Gastroesophageal sphincter (tissue), 4 donors: Measurements from ENCODE around the gene STOX2. TPM values are rescaled to one million over a fixed set of nuclear protein-coding genes. Genes with fewer than 3 reads are reported as not detected.

Experiments used
- ATAC-seq: fragments of 150-250 bp; one replicate; pipeline ENCODE4 v1.9.1; 2016; ENCODE audit warnings: mild to moderate bottlenecking, moderate library complexity
- H3K27ac ChIP-seq, 4 donors: fragments of 200-600 bp; sonication (generic) in 3 of 4; 1 replicate in 3 of 4; 2 replicates in 1 of 4; pipeline ENCODE4 v1.5.1; 2016 to 2019
- H3K27me3 ChIP-seq: fragments of 200-600 bp; sonication (generic); one replicate; pipeline ENCODE4 v1.5.1; 2019
- H3K36me3 ChIP-seq, 2 donors: fragments of 200-600 bp; sonication (generic); one replicate each; pipeline ENCODE4 v1.5.1; 2019; ENCODE audit warnings: control low read depth in 1 of 2
- H3K4me1 ChIP-seq, 3 donors: fragments of 200-600 bp; sonication (generic); 1 replicate in 2 of 3; 2 replicates in 1 of 3; pipeline ENCODE4 v1.5.1; 2016 to 2019; ENCODE audit warnings: control low read depth in 2 of 3
- H3K4me3 ChIP-seq, 2 donors: fragments of 200-600 bp; sonication (generic); one replicate each; pipeline ENCODE4 v1.5.1; 2019; ENCODE audit warnings: mild to moderate bottlenecking in 1 of 2, moderate library complexity in 1 of 2
- H3K9me3 ChIP-seq, 3 donors: fragments of 200-600 bp; sonication (generic); one replicate each; pipeline ENCODE4 v1.5.1; 2017 to 2019; ENCODE audit warnings: control low read depth in 2 of 3
- EP300 ChIP-seq: sonication (generic); formaldehyde crosslinking; IDR thresholded peaks from one replicate; pipeline ENCODE4 v1.6.1; 2017; ENCODE audit warnings: antibody characterized with exemption, mild to moderate bottlenecking
- POLR2A ChIP-seq, 2 donors: fragments of 450-650 bp; IDR thresholded peaks; one replicate each; pipeline ENCODE4 v1.6.1; 2017; ENCODE audit warnings: antibody characterized with exemption in 2 of 2, mild to moderate bottlenecking in 2 of 2, moderate library complexity in 1 of 2
- POLR2AphosphoS5 ChIP-seq: sonication (generic); formaldehyde crosslinking; IDR thresholded peaks from one replicate; pipeline ENCODE4 v1.6.1; 2017; ENCODE audit warnings: antibody characterized with exemption
- WGBS, 2 donors: methylation state at CpG; one replicate each; pipeline ENCODE4 v1.1.5; 2018; ENCODE audit warnings: low coverage in 1 of 2; 5-methylcytosine and 5-hydroxymethylcytosine counted together
- total RNA-seq, 4 donors: library from RNA; depleted of rRNA; stranded (reverse); fragments of >200 nt; gene quantifications; one replicate each; pipeline ENCODE4 v1.1.0, GENCODE V29; 2016
- TF ChIP-seq, protein P1 (sequence below), 4 experiments: fragments of 200-600 bp in 2 of 4; fragments of 450-650 bp in 2 of 4; sonication (generic) in 1 of 4; IDR thresholded peaks; one replicate each; pipeline ENCODE4 v1.5.1; 2017 to 2019; ENCODE audit warnings: antibody characterized with exemption in 4 of 4, mild to moderate bottlenecking in 2 of 4, moderate library complexity in 2 of 4

STOX2 gene
- total RNA-seq, 4 donors from 2014 or later = 7.5 to 25.4 (median 11.2) TPM

DNA sequence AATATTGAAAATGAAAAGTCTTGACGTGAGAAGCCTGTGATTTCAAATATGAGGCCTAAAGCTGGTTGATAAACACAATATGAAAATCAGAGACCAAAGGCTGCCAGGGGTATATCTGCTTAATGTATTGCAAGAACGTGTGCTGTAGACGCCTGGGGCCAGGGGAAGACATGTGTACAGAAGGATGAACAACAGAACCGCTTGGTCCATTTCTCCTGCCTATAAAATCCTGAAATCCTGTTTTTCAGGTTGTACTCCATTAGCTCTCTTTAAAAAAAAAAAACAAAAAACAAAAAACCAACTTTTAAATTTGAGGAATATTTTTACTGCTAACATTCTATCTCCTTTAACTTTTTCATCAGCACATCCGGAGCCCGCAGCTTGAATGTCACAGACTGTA, 109.2 kb downstream of the STOX2 start:
- Histone ChIP-seq H3K4me1 (no peaks in the 10 kb centered on the region), H3K9me3 (no peaks in the 10 kb centered on the region), H3K4me3 (no peak overlapping the region), H3K36me3 (peaks cover 0 to 16% of the 10 kb centered on the region in 2 donors), H3K27ac (no peak overlapping the region), H3K27me3 (no peaks in the 10 kb centered on the region)
- no peak for TF ChIP-seq POLR2A (IDR thresholded peaks at IDR 0.05)
- no peak for TF ChIP-seq POLR2AphosphoS5
- TF ChIP-seq, protein P1, sequence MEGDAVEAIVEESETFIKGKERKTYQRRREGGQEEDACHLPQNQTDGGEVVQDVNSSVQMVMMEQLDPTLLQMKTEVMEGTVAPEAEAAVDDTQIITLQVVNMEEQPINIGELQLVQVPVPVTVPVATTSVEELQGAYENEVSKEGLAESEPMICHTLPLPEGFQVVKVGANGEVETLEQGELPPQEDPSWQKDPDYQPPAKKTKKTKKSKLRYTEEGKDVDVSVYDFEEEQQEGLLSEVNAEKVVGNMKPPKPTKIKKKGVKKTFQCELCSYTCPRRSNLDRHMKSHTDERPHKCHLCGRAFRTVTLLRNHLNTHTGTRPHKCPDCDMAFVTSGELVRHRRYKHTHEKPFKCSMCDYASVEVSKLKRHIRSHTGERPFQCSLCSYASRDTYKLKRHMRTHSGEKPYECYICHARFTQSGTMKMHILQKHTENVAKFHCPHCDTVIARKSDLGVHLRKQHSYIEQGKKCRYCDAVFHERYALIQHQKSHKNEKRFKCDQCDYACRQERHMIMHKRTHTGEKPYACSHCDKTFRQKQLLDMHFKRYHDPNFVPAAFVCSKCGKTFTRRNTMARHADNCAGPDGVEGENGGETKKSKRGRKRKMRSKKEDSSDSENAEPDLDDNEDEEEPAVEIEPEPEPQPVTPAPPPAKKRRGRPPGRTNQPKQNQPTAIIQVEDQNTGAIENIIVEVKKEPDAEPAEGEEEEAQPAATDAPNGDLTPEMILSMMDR (IDR thresholded peaks at IDR 0.05) = no peak
- no peak for TF ChIP-seq EP300
- 72 to 89% methylated on average over 6 of the region's 6 CpGs for WGBS, 2 donors
- no peak for ATAC-seq

DNA sequence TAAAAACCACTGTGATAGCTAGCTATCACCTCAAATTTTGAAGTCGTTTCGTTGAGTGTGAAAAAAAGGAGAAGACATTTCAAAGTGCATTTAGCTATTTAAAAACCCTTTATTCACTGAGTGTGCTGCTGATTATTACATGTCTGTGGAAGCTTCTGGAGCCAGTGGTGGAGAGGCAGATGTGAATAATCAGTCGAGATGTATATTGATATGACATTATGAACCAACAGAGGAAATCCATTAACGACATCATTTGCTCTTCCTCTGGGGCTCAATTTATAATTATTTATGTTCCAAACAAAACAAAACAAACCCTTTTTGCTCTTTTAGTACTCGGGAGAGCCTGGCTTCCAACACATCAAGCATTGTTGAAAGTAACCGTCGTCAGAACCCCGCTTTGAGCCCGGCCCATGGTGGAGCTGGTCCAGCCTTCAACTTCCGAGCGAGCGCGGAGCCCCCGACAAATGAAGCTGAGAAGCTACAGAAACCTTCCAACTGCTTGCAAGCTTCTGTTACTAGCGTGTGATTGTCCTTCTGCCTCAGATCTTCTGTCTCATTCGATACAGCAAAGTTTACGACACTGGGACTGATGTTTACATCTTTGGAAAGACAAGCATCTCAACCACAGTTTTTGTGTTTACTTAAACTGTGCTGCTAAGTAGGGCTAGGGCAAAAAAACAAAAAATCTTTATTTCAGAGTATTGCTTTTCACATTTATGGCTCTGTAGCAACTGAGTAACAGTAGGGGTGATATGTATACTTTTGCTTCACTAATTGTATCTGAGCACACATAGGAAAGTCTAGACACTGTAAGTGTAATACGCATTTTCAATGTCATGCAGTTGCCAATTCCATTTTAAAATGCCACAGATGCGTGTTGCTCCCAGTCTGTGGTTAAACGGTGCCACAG, 111.9 kb downstream of the STOX2 start:
- H3K36me3 ChIP-seq = no peaks in the 10 kb centered on the region
- no peaks in the 10 kb centered on the region for H3K4me1 ChIP-seq
- no peak for TF ChIP-seq POLR2AphosphoS5
- no peak for TF ChIP-seq EP300
- TF ChIP-seq, protein P1 (IDR thresholded peaks at IDR 0.05) = no peak
- TF ChIP-seq POLR2A (IDR thresholded peaks at IDR 0.05) = no peak
- no peaks in the 10 kb centered on the region for H3K27me3 ChIP-seq
- WGBS, 2 donors = 38 to 56% methylated on average over 9 to 13 of the region's 20 CpGs
- H3K9me3 ChIP-seq = no peaks in the 10 kb centered on the region
- ATAC-seq = no peak
- peak overlapping the region in 2 of 4 donors; percentile 11 to 26 for H3K27ac ChIP-seq
- peak overlapping the region in 1 of 2 donors; percentile 19 for H3K4me3 ChIP-seq

DNA sequence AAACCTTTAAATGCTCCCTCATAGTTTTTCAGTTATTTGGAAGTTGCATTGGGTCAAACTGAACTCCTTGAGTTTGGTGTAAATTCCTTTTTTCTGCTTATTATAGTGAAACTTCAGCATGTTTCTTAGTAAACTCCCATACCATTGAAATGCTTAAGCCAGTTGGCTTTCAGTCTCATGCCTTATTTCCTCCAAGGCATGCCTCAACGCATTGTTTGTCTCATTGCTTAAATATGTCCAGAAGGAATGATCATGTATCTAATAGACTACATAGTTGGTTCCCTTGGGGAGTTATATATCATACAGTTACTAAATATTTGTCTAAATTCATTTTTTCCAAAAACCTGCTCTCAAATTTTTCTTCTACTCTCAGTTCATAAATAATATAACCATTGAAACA, 114.0 kb downstream of the STOX2 start:
- no peak for ATAC-seq
- no peak overlapping the region for H3K27ac ChIP-seq
- H3K36me3 ChIP-seq = no peaks in the 10 kb centered on the region
- H3K9me3 ChIP-seq = no peaks in the 10 kb centered on the region
- H3K4me3 ChIP-seq = no peak overlapping the region
- H3K4me1 ChIP-seq = no peaks in the 10 kb centered on the region
- 55 to 83% methylated on average over 1 of the region's 1 CpG for WGBS, 2 donors
- TF ChIP-seq EP300 (no peak), POLR2A (IDR thresholded peaks at IDR 0.05) (no peak), POLR2AphosphoS5 (no peak)
- TF ChIP-seq, protein P1 (IDR thresholded peaks at IDR 0.05) = no peak
- no peaks in the 10 kb centered on the region for H3K27me3 ChIP-seq

DNA sequence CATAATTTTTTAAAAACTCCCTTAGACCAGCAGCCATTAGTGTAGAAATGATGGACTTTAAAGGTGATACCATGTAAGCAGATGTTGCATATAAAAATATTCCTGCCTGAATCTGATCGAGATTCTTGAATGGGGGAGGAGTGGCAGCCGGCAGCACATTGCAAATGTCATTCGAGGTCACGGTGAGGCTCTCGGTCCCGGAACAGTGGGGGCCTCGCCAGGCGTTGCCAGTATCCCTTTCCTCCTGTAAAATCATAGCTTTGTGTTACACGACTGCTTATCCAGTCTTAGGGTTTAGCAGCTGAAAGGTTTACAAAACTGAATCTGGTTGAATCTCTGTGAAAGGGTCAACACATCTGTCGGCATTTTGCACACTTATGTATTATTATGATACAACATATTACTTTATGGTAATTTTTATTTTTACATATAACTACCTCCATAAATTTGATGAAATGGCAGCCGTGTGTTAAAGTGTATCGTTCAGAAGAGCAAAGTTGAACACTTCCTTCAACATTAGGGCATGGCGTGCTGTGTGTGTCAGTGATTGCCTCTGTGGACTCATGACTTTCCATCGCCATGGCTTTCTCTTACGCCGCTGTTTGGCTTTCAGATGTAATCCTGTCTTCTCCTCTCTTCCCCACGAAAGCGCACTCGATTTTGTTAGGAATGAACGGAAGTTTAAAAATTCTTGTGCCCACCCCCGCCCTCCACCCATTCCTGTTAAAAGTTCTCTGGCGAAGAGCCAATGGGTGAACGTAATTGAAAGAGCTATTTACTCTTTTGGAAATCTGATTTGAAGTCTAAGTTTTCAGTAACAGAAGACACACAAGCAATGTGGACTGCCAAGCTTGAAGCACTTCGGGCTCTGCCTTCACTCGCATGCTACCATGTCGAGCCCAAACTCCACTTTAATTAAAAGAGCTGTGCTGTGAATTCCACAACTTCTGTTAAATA, 114.8 kb downstream of the STOX2 start:
- Histone ChIP-seq H3K4me3 (no peak overlapping the region), H3K36me3 (no peaks in the 10 kb centered on the region), H3K9me3 (no peaks in the 10 kb centered on the region), H3K27ac (no peak overlapping the region), H3K27me3 (no peaks in the 10 kb centered on the region), H3K4me1 (no peaks in the 10 kb centered on the region)
- TF ChIP-seq POLR2AphosphoS5 = no peak
- TF ChIP-seq, protein P1 (IDR thresholded peaks at IDR 0.05) = no peak
- no peak for TF ChIP-seq POLR2A (IDR thresholded peaks at IDR 0.05)
- no peak for TF ChIP-seq EP300
- WGBS, 2 donors = 70 to 82% methylated on average over 21 to 26 of the region's 26 CpGs
- no peak for ATAC-seq
